B cell (primary cell): ENCODE data around the gene SERPINA9. TPM values are rescaled to one million over a fixed set of nuclear protein-coding genes. Genes with fewer than 3 reads are reported as not detected.

Source experiments
- ATAC-seq: fragments of 200-7000 bp; cut with Tn5 transposase; one replicate; pipeline ENCODE4 v1.10.0; 2021; ENCODE audit warnings: low read depth, mild to moderate bottlenecking, moderate number of reproducible peaks, moderate library complexity
- CTCF ChIA-PET: fragments of 350-600 bp; sonication (Branson Sonifier 250); formaldehyde crosslinking; loops from one replicate; lab custom pipeline; 2021; ENCODE audit warnings: antibody characterized with exemption, inconsistent platforms; lab: Charles Lee
- POLR2A ChIA-PET: fragments of 350-600 bp; sonication (Branson Sonifier 250); formaldehyde crosslinking; loops from one replicate; lab custom pipeline; 2021; ENCODE audit warnings: antibody characterized with exemption; lab: Charles Lee
- DNase-seq: peaks from one replicate; pipeline ENCODE4 v3.0.0; 2013
- H2AFZ ChIP-seq: 2 replicates; pipeline ENCODE4 v1.6.1; 2012; ENCODE audit warnings: mild to moderate bottlenecking, low read depth, low read length; ENCODE audit not compliant: insufficient read depth, poor library complexity, severe bottlenecking
- H3K27ac ChIP-seq, 2 donors: 1 replicate in 1 of 2; 2 replicates in 1 of 2; pipeline ENCODE4 v1.5.1; 2012 to 2013; ENCODE audit warnings: low read length in 2 of 2, mild to moderate bottlenecking in 2 of 2, moderate library complexity in 1 of 2
- H3K27me3 ChIP-seq, 4 experiments: fragments of 200-600 bp in 1 of 4; sonication (generic) in 1 of 4; replicated peaks in 1 of 4; 1 replicate in 2 of 4; 2 replicates in 2 of 4; pipeline versions ENCODE4 v1.6.1 to v1.7.0; 2013 to 2016; ENCODE audit warnings: low read length in 3 of 4, mild to moderate bottlenecking in 2 of 4, mixed read lengths in 1 of 4, moderate library complexity in 1 of 4; ENCODE audit not compliant: insufficient read depth in 4 of 4, control insufficient read depth in 3 of 4; ENCODE audit errors: control extremely low read depth in 1 of 4
- H3K36me3 ChIP-seq, 2 experiments: replicated peaks in 1 of 2; 1 replicate in 1 of 2; 2 replicates in 1 of 2; pipeline versions ENCODE4 v1.6.1 to v1.7.1; 2013; ENCODE audit warnings: low read length in 1 of 2; ENCODE audit not compliant: insufficient read depth in 2 of 2, control insufficient read depth in 1 of 2; ENCODE audit errors: control extremely low read depth in 1 of 2, extremely low read depth in 1 of 2
- H3K4me1 ChIP-seq, 2 donors: fragments of 200-600 bp in 1 of 2; sonication (generic) in 1 of 2; 1 replicate in 1 of 2; 2 replicates in 1 of 2; pipeline versions ENCODE4 v1.5.1 to v1.6.1; 2013 to 2017; ENCODE audit warnings: low read length in 2 of 2; ENCODE audit not compliant: control insufficient read depth in 2 of 2, insufficient read depth in 2 of 2
- H3K4me2 ChIP-seq: replicated peaks from 2 replicates; pipeline ENCODE3; 2012; ENCODE audit warnings: mild to moderate bottlenecking, low read depth, low read length; ENCODE audit not compliant: poor library complexity, severe bottlenecking
- H3K4me3 ChIP-seq, 5 experiments: fragments of 200-600 bp in 1 of 5; sonication (generic) in 1 of 5; 1 replicate in 3 of 5; 2 replicates in 2 of 5; pipeline versions ENCODE4 v1.5.1 to v1.7.0; 2011 to 2016; ENCODE audit warnings: low read length in 4 of 5, mild to moderate bottlenecking in 4 of 5, low read depth in 2 of 5, control low read depth in 1 of 5, moderate library complexity in 1 of 5; ENCODE audit not compliant: insufficient read depth in 1 of 5; ENCODE audit errors: control extremely low read depth in 1 of 5, extremely low read depth in 1 of 5
- H3K79me2 ChIP-seq: fragments of 200-600 bp; sonication (generic); one replicate; pipeline ENCODE4 v1.6.0; 2016; ENCODE audit warnings: low read length; ENCODE audit not compliant: control insufficient read depth, insufficient read depth
- H3K9ac ChIP-seq: fragments of 200-600 bp; sonication (generic); 2 replicates; pipeline ENCODE4 v1.6.1; 2017; ENCODE audit warnings: mild to moderate bottlenecking, low read length, moderate library complexity
- H3K9me3 ChIP-seq, 3 donors: one replicate each; pipeline versions ENCODE4 v1.6.1 to v1.7.1; 2013; ENCODE audit warnings: low read length in 2 of 3; ENCODE audit not compliant: control insufficient read depth in 2 of 3, insufficient read depth in 1 of 3; ENCODE audit errors: control extremely low read depth in 1 of 3
- H4K20me1 ChIP-seq: 2 replicates; pipeline ENCODE4 v1.6.0; 2012; ENCODE audit warnings: mild to moderate bottlenecking, low read length; ENCODE audit not compliant: insufficient read depth, control insufficient read depth, poor library complexity, severe bottlenecking
- H3K27ac Mint-ChIP-seq: one replicate; pipeline ENCODE4 v1.8.0; 2021; ENCODE audit warnings: mixed read lengths
- H3K27me3 Mint-ChIP-seq: one replicate; pipeline ENCODE4 v1.8.0; 2021; ENCODE audit warnings: mixed read lengths
- H3K4me1 Mint-ChIP-seq: one replicate; pipeline ENCODE4 v1.8.0; 2021; ENCODE audit warnings: mixed read lengths
- H3K4me3 Mint-ChIP-seq: one replicate; pipeline ENCODE4 v1.8.0; 2021; ENCODE audit warnings: mixed read lengths
- H3K9me3 Mint-ChIP-seq: one replicate; pipeline ENCODE4 v1.8.0; 2022; ENCODE audit warnings: mixed read lengths; ENCODE audit not compliant: insufficient read depth
- CTCF ChIP-seq: fragments of 200-600 bp; IDR thresholded peaks from one replicate; pipeline ENCODE4 v1.8.0; 2022; ENCODE audit warnings: antibody characterized with exemption, mild to moderate bottlenecking
- EZH2 ChIP-seq: IDR thresholded peaks from 2 replicates; pipeline ENCODE4 v1.6.1; 2012; ENCODE audit warnings: borderline replicate concordance, low read depth, mild to moderate bottlenecking, moderate library complexity, low read length; ENCODE audit not compliant: insufficient read depth, poor library complexity, severe bottlenecking
- WGBS: methylation state at CpG from one replicate; pipeline ENCODE4 v1.1.5; 2013; ENCODE audit warnings: missing lambda C conversion rate; ENCODE audit not compliant: insufficient coverage; 5-methylcytosine and 5-hydroxymethylcytosine counted together
- intact Hi-C: fragments of 100-400 bp; cut with micrococcal nuclease; formaldehyde crosslinking; loops from one replicate; pipeline ENCODE4 v1.10.0; 2022
- polyA plus RNA-seq: library from polyadenylated mRNA; depleted of rRNA; stranded (reverse); fragments of >200 nt; gene quantifications from 2 replicates; pipeline ENCODE4 v1.2.3, GENCODE V29; 2012
- total RNA-seq, 2 donors: library from RNA; stranded (reverse); fragments of 120-200 nt in 1 of 2; gene quantifications; 1 replicate in 1 of 2; 2 replicates in 1 of 2; pipeline versions ENCODE4 v1.2.3 to v1.2.4, GENCODE V29; 2013 to 2022

SERPINA9 gene
- total and polyA plus RNA-seq, 2 donors (not counting 1 experiment from before 2014, with no cell fraction given), result 0.74 TPM; not detected in 1

- ChIA-PET CTCF (no interaction called here), POLR2A (no interaction called here)
- Histone ChIP-seq H2AFZ (no peak within 1 kb of the TSS), H3K4me3 (no peak within 1 kb of the TSS), H3K9me3 (peaks cover 0 to 8% (median 0%) of the 10 kb centered on the region in 3 donors), H3K27me3 (no peaks in the 10 kb centered on the region), H3K4me2 (no peak within 1 kb of the TSS), H3K9ac (no peak within 1 kb of the TSS), H3K4me1 (no peaks in the 10 kb centered on the region), H4K20me1 (no peaks in the 10 kb centered on the region), H3K36me3 (no peaks in the 10 kb centered on the region), H3K79me2 (no peaks in the 10 kb centered on the region), H3K27ac (no peak within 1 kb of the TSS)
- no peaks in the 10 kb centered on the region for H3K4me1 Mint-ChIP-seq
- no peak within 1 kb of the TSS for H3K4me3 Mint-ChIP-seq
- intact Hi-C loops, result no loop called here
- no peak for TF ChIP-seq CTCF
- no peak for DNase-seq
- ATAC-seq, result no peak
- no peak within 1 kb of the TSS for H3K27ac Mint-ChIP-seq
- 64% methylated on average over 3 of the region's 3 CpGs for WGBS
- H3K9me3 Mint-ChIP-seq, result no peaks in the 10 kb centered on the region
- H3K27me3 Mint-ChIP-seq, result peaks cover 9% of the 10 kb centered on the region
Measured at GRCh38 chr14:94509356-94509755, 33.4 kb upstream of the SERPINA9 start, which contains the start of gene SERPINA12. TSS of gene SERPINA12 (minus strand) at chr14:94509469. CDS start at chr14:94498397, 11,072 bp downstream.

GRCh38 chr14:94505641-94506040 lies 29.6 kb upstream of the SERPINA9 start:
- no peak overlapping the region for H3K27ac Mint-ChIP-seq
- no peak for ATAC-seq
- H3K4me1 Mint-ChIP-seq, result no peaks in the 10 kb centered on the region
- no peaks in the 10 kb centered on the region for H4K20me1 ChIP-seq
- no peaks in the 10 kb centered on the region for H3K9me3 Mint-ChIP-seq
- H3K27me3 ChIP-seq, result no peaks in the 10 kb centered on the region
- ChIA-PET POLR2A (no interaction called here), CTCF (no interaction called here)
- H3K4me3 Mint-ChIP-seq, result no peak overlapping the region
- DNase-seq, result no peak
- no peak overlapping the region for H3K4me3 ChIP-seq
- H3K4me1 ChIP-seq, result no peaks in the 10 kb centered on the region
- TF ChIP-seq CTCF (no peak), EZH2 (no peak)
- no peak overlapping the region for H3K4me2 ChIP-seq
- no peak overlapping the region for H3K9ac ChIP-seq
- peaks cover 0 to 9% (median 0%) of the 10 kb centered on the region in 3 donors for H3K9me3 ChIP-seq
- WGBS, result 84% methylated on average over 8 of the region's 8 CpGs
- H2AFZ ChIP-seq, result no peak overlapping the region
- intact Hi-C loops, result no loop called here
- H3K36me3 ChIP-seq, result no peaks in the 10 kb centered on the region
- no peaks in the 10 kb centered on the region for H3K79me2 ChIP-seq
- peaks cover 12% of the 10 kb centered on the region for H3K27me3 Mint-ChIP-seq
- H3K27ac ChIP-seq, result no peak overlapping the region
